DMS153 treated with DMSO at 0.1 percent for 48 hours (cell line): Measurements from ENCODE around the gene TRDN.

Experiments
- DNase-seq: peaks from one replicate; lab custom pipeline; 2025; ENCODE audit not compliant: unreplicated experiment; lab: John Stamatoyannopoulos, UW

The TRDN gene

GRCh38 chr6:123636782-123637181 is at the start of gene TRDN:
Gene TRDN (minus strand): TSS chr6:123636950. CDS start chr6:123636775, 175 bp downstream.
- DNase-seq = no peak

GRCh38 chr6:123681957-123682462 is 45.3 kb upstream of the TRDN start:
- DNase-seq = no peak

GRCh38 chr6:123677897-123678296 is 41.1 kb upstream of the TRDN start:
- no peak for DNase-seq

- DNase-seq = no peak
These were observed 40.0 kb upstream of the TRDN start for GRCh38 chr6:123676793-123677192.

GRCh38 chr6:123668965-123669591 is 32.3 kb upstream of the TRDN start:
- DNase-seq = no peak

GRCh38 chr6:123668063-123668462 is 31.3 kb upstream of the TRDN start:
- no peak for DNase-seq

- DNase-seq = no peak
These were observed 26.7 kb upstream of the TRDN start for GRCh38 chr6:123663436-123663835.

GRCh38 chr6:123662757-123663156 is 26.0 kb upstream of the TRDN start:
- DNase-seq = no peak

- no peak for DNase-seq
These were observed 24.5 kb upstream of the TRDN start for GRCh38 chr6:123661105-123661891.

- no peak for DNase-seq
These were observed 23.4 kb upstream of the TRDN start for GRCh38 chr6:123659960-123660748.

GRCh38 chr6:123658848-123659247 is 22.1 kb upstream of the TRDN start:
- DNase-seq = no peak

GRCh38 chr6:123655521-123656306 is 19.0 kb upstream of the TRDN start:
- no peak for DNase-seq

- DNase-seq = no peak
These were observed 12.0 kb upstream of the TRDN start for GRCh38 chr6:123648723-123649122.

- no peak for DNase-seq
These were observed 11.3 kb upstream of the TRDN start for GRCh38 chr6:123648020-123648580.

- DNase-seq = no peak
These were observed 4.7 kb upstream of the TRDN start for GRCh38 chr6:123641497-123641896.

- no peak for DNase-seq
These were observed 3.9 kb upstream of the TRDN start for GRCh38 chr6:123640567-123641187.

GRCh38 chr6:123638865-123639264 is 2.1 kb upstream of the TRDN start:
- no peak for DNase-seq

GRCh38 chr6:123636282-123636681 is 468 bp downstream of the TRDN start:
- DNase-seq = no peak

GRCh38 chr6:123635567-123635966 is 1.2 kb downstream of the TRDN start:
- DNase-seq = no peak

GRCh38 chr6:123635144-123635543 is 1.6 kb downstream of the TRDN start:
- DNase-seq = no peak
